K562 (cell line): ENCODE data around the gene HSPH1. TPM values are rescaled to one million over a fixed set of nuclear protein-coding genes. Genes with fewer than 3 reads are reported as not detected.

Experiments used
- CEBPZ ChIP-seq: fragments of 150-350 bp; IDR thresholded peaks from 2 replicates; pipeline ENCODE4 v1.6.1; 2014; ENCODE audit warnings: low read depth, mild to moderate bottlenecking, low read length, borderline replicate concordance
- COPS2 ChIP-seq: fragments of 450-650 bp; conservative IDR thresholded peaks from 2 replicates; pipeline ENCODE4 v1.6.1; 2016; ENCODE audit warnings: mild to moderate bottlenecking, moderate library complexity
- CREB5 ChIP-seq: fragments of 250-450 bp; sonication (Bioruptor Pico); IDR thresholded peaks from 2 replicates; pipeline ENCODE4 v1.5.0; 2020; ENCODE audit warnings: mild to moderate bottlenecking
- CSDE1 ChIP-seq, 2 experiments: fragments of 450-650 bp; IDR thresholded peaks; 2 replicates each; pipeline ENCODE4 v1.6.1; 2016; ENCODE audit warnings: mild to moderate bottlenecking in 1 of 2
- DEAF1 ChIP-seq: fragments of 450-650 bp; formaldehyde crosslinking; IDR thresholded peaks from 2 replicates; pipeline ENCODE4 v1.4.0; 2020; ENCODE audit warnings: mild to moderate bottlenecking, moderate library complexity
- DNMT1 ChIP-seq: fragments of 450-650 bp; IDR thresholded peaks from 2 replicates; pipeline ENCODE4 v1.6.1; 2016; ENCODE audit warnings: antibody characterized with exemption, mild to moderate bottlenecking
- EP400 ChIP-seq: fragments of 450-650 bp; IDR thresholded peaks from 2 replicates; pipeline ENCODE4 v1.6.1; 2017; ENCODE audit warnings: antibody characterized with exemption, mild to moderate bottlenecking, moderate library complexity
- FOS ChIP-seq: IDR thresholded peaks from 3 replicates; pipeline ENCODE4 v1.6.1; 2011; ENCODE audit not compliant: insufficient read length; ENCODE audit errors: extremely low read depth
- GATAD2A ChIP-seq: fragments of 450-650 bp; IDR thresholded peaks from 2 replicates; pipeline ENCODE4 v1.6.1; 2017
- HLTF ChIP-seq: fragments of 450-650 bp; IDR thresholded peaks from 2 replicates; pipeline ENCODE4 v1.6.1; 2016
- HMGN3 ChIP-seq: IDR thresholded peaks from 2 replicates; pipeline ENCODE4 v1.6.1; 2011; ENCODE audit warnings: borderline replicate concordance, low read depth, mild to moderate bottlenecking, mixed read lengths, low read length; ENCODE audit not compliant: insufficient read length; ENCODE audit errors: extremely low read depth
- MBD2 ChIP-seq: sonication (generic); IDR thresholded peaks from 2 replicates; pipeline ENCODE4 v1.6.1; 2016; ENCODE audit warnings: low read depth, borderline replicate concordance
- NCOA2 ChIP-seq, 2 experiments: fragments of 450-650 bp; IDR thresholded peaks; 2 replicates each; pipeline ENCODE4 v1.6.1; 2018; ENCODE audit warnings: mild to moderate bottlenecking in 2 of 2, moderate library complexity in 1 of 2; ENCODE audit not compliant: partially characterized antibody in 2 of 2
- NFIC ChIP-seq: fragments of 450-650 bp; IDR thresholded peaks from 2 replicates; pipeline ENCODE4 v1.6.1; 2017; ENCODE audit warnings: mild to moderate bottlenecking, inconsistent platforms
- NR0B1 ChIP-seq: fragments of 450-650 bp; IDR thresholded peaks from one replicate; pipeline ENCODE4 v1.6.1; 2018; ENCODE audit warnings: mild to moderate bottlenecking, moderate library complexity; ENCODE audit not compliant: partially characterized antibody
- SAFB2 ChIP-seq: fragments of 200-400 bp; formaldehyde crosslinking; IDR thresholded peaks from 2 replicates; pipeline ENCODE4 v1.6.1; 2018; ENCODE audit warnings: borderline replicate concordance, low read length, low read depth, moderate library complexity; ENCODE audit not compliant: severe bottlenecking
- SNIP1 ChIP-seq: fragments of 450-650 bp; IDR thresholded peaks from 2 replicates; pipeline ENCODE4 v1.7.1; 2017; ENCODE audit warnings: low read depth, mild to moderate bottlenecking
- TEAD2 ChIP-seq: fragments of 450-650 bp; IDR thresholded peaks from 2 replicates; pipeline ENCODE4 v1.6.1; 2016; ENCODE audit warnings: missing genetic modification characterization, control low read depth, missing compliant biosample characterization
- ZC3H8 ChIP-seq: fragments of 450-650 bp; IDR thresholded peaks from 2 replicates; pipeline ENCODE4 v1.6.1; 2017
- ZFP1 ChIP-seq: fragments of 450-650 bp; formaldehyde crosslinking; IDR thresholded peaks from 2 replicates; pipeline ENCODE4 v1.4.0; 2020; ENCODE audit warnings: mild to moderate bottlenecking, mixed read lengths
- ZNF3 ChIP-seq: fragments of 250-450 bp; sonication (Bioruptor Pico); IDR thresholded peaks from 2 replicates; pipeline ENCODE4 v1.5.0; 2021; ENCODE audit warnings: mild to moderate bottlenecking, moderate library complexity
- polyA plus RNA-seq, 8 experiments: library from polyadenylated mRNA; depleted of rRNA in 4 of 8; stranded (reverse) in 5 of 8; unstranded in 3 of 8; fragments of >200 nt; fragmentation: Nextera tagmentation in 2 of 8; fragmentation: Illumina TruSeq in 1 of 8; extraction: Ambion mirVana in 2 of 8; extraction: Trizol in 1 of 8; gene quantifications; 2 replicates each; pipeline versions ENCODE4 v1.2.1 to v1.2.3, GENCODE V29; 2011 to 2014; ENCODE audit warnings: inconsistent platforms in 1 of 8, missing spikeins in 1 of 8
- total RNA-seq, 7 experiments: library from RNA; depleted of rRNA in 6 of 7; stranded (reverse); fragments of >200 nt in 6 of 7; fragmentation: Illumina TruSeq in 2 of 7; extraction: Trizol in 2 of 7; gene quantifications; 2 replicates each; pipeline versions ENCODE4 v1.2.1 to v1.2.3, GENCODE V29; 2011 to 2021; ENCODE audit warnings: low replicate concordance in 1 of 7

The HSPH1 gene
- total and polyA plus RNA-seq, 9 of the 15 experiments (the other 6 are each of a cell fraction or from before 2014, with no cell fraction given) = 34.6 to 104 (median 64.7) TPM

GRCh38 chr13:31161557-31162150 lies at the start of gene HSPH1 (continued):
- TF ChIP-seq CEBPZ (no peak), ZFP1 (CRISPR knock-in tag) (no peak), SAFB2 (no peak), DNMT1 (no peak), SNIP1 (no peak), NFIC (0 out of 2 replicates have a peak, but pooled peaks have one; percentile 13), TEAD2 (tag) (no peak), NCOA2 (IDR thresholded peaks at IDR 0.05; ENCODE audit: partially characterized antibody in 2 of 2) (no peak), MBD2 (no peak), CSDE1 (IDR thresholded peaks at IDR 0.05) (peak in 1 of 2 experiments; percentile 83; a peak in 2 of 4 replicates), NR0B1 (no peak), EP400 (no peak), GATAD2A (no peak), CREB5 (no peak), ZC3H8 (no peak), COPS2 (no peak), HMGN3 (peak; percentile 62), DEAF1 (CRISPR knock-in tag) (no peak), ZNF3 (CRISPR knock-in tag) (no peak), FOS (no peak), HLTF (no peak)
